K562 (cell line): ENCODE measurements around the gene BEST2. TPM values are rescaled to one million over a fixed set of nuclear protein-coding genes. Genes with fewer than 3 reads are reported as not detected.

Experiments
- CHD1 ChIP-seq: fragments of 200-600 bp; sonication (generic); IDR thresholded peaks from one replicate; pipeline ENCODE4 v1.6.1; 2012; ENCODE audit warnings: mild to moderate bottlenecking, moderate library complexity, low read length, inconsistent platforms
- CREM ChIP-seq: IDR thresholded peaks from 2 replicates; pipeline ENCODE4 v1.6.1; 2014; ENCODE audit warnings: antibody characterized with exemption, low read depth
- CTBP1 ChIP-seq: fragments of 450-650 bp; IDR thresholded peaks from 2 replicates; pipeline ENCODE4 v1.6.1; 2016; ENCODE audit warnings: borderline replicate concordance
- HDAC1 ChIP-seq, 2 experiments: fragments of 450-650 bp; IDR thresholded peaks; 2 replicates each; pipeline ENCODE4 v1.6.1; 2016 to 2017; ENCODE audit warnings: inconsistent platforms in 1 of 2, mild to moderate bottlenecking in 1 of 2, moderate library complexity in 1 of 2
- KHSRP ChIP-seq: fragments of 450-650 bp; IDR thresholded peaks from 2 replicates; pipeline ENCODE4 v1.6.1; 2017
- MEIS2 ChIP-seq: fragments of 450-650 bp; IDR thresholded peaks from 2 replicates; pipeline ENCODE4 v1.6.1; 2014; ENCODE audit warnings: mild to moderate bottlenecking; ENCODE audit not compliant: partially characterized antibody
- NFIC ChIP-seq: fragments of 450-650 bp; IDR thresholded peaks from 2 replicates; pipeline ENCODE4 v1.6.1; 2017; ENCODE audit warnings: mild to moderate bottlenecking, inconsistent platforms
- NR3C1 ChIP-seq: sonication (generic); formaldehyde crosslinking; IDR thresholded peaks from 2 replicates; pipeline ENCODE4 v1.8.1; 2022; ENCODE audit warnings: missing genetic modification reagents
- PHB2 ChIP-seq: fragments of 450-650 bp; IDR thresholded peaks from 2 replicates; pipeline ENCODE4 v1.6.1; 2017; ENCODE audit warnings: low read depth
- SMAD4 ChIP-seq: fragments of 250-450 bp; sonication (Bioruptor Pico); conservative IDR thresholded peaks from 2 replicates; pipeline ENCODE4 v1.8.0; 2021; ENCODE audit warnings: inconsistent platforms, mild to moderate bottlenecking, moderate library complexity
- SOX6 ChIP-seq: fragments of 450-650 bp; IDR thresholded peaks from 2 replicates; pipeline ENCODE4 v1.6.1; 2014; ENCODE audit warnings: mild to moderate bottlenecking
- TAF1 ChIP-seq: IDR thresholded peaks from 2 replicates; pipeline ENCODE4 v1.6.1; 2011; ENCODE audit warnings: mild to moderate bottlenecking, low read length, moderate library complexity; ENCODE audit not compliant: insufficient read depth, control insufficient read depth, severe bottlenecking; ENCODE audit errors: extremely low read depth
- TARDBP ChIP-seq: fragments of 450-650 bp; IDR thresholded peaks from 2 replicates; pipeline ENCODE4 v1.6.1; 2016
- TEAD1 ChIP-seq, 2 experiments: fragments of 450-650 bp in 1 of 2; sonication (generic) in 1 of 2; formaldehyde crosslinking; IDR thresholded peaks; 2 replicates each; pipeline versions ENCODE4 v1.4.0 to v1.8.0; 2020 to 2022; ENCODE audit warnings: mild to moderate bottlenecking in 2 of 2, missing genetic modification reagents in 1 of 2
- ZNF354B ChIP-seq: fragments of 250-450 bp; sonication (Bioruptor Pico); IDR thresholded peaks from 2 replicates; pipeline ENCODE4 v1.4.0; 2020
- ZSCAN32 ChIP-seq: fragments of 450-650 bp; formaldehyde crosslinking; IDR thresholded peaks from 2 replicates; pipeline ENCODE4 v1.4.0; 2020; ENCODE audit warnings: mild to moderate bottlenecking, moderate library complexity
- polyA plus RNA-seq, 8 experiments: library from polyadenylated mRNA; depleted of rRNA in 4 of 8; stranded (reverse) in 5 of 8; unstranded in 3 of 8; fragments of >200 nt; fragmentation: Nextera tagmentation in 2 of 8; fragmentation: Illumina TruSeq in 1 of 8; extraction: Ambion mirVana in 2 of 8; extraction: Trizol in 1 of 8; gene quantifications; 2 replicates each; pipeline versions ENCODE4 v1.2.1 to v1.2.3, GENCODE V29; 2011 to 2014; ENCODE audit warnings: inconsistent platforms in 1 of 8, missing spikeins in 1 of 8
- total RNA-seq, 7 experiments: library from RNA; depleted of rRNA in 6 of 7; stranded (reverse); fragments of >200 nt in 6 of 7; fragmentation: Illumina TruSeq in 2 of 7; extraction: Trizol in 2 of 7; gene quantifications; 2 replicates each; pipeline versions ENCODE4 v1.2.1 to v1.2.3, GENCODE V29; 2011 to 2021; ENCODE audit warnings: low replicate concordance in 1 of 7
- TF ChIP-seq, protein P1 (sequence below): fragments of 250-450 bp; sonication (Bioruptor Pico); IDR thresholded peaks from 2 replicates; pipeline ENCODE4 v1.4.0; 2020; ENCODE audit warnings: borderline replicate concordance
- TF ChIP-seq, protein P2 (sequence below): sonication (generic); formaldehyde crosslinking; IDR thresholded peaks from 2 replicates; pipeline ENCODE4 v1.8.0; 2023; ENCODE audit warnings: mild to moderate bottlenecking, missing genetic modification reagents
- TF ChIP-seq, protein P3 (sequence below): fragments of 250-450 bp; sonication (Bioruptor Pico); IDR thresholded peaks from 2 replicates; pipeline ENCODE4 v1.8.0; 2022; ENCODE audit warnings: inconsistent platforms, mild to moderate bottlenecking, moderate library complexity, borderline replicate concordance
- TF ChIP-seq, protein P4 (sequence below): fragments of 250-450 bp; sonication (Bioruptor Pico); IDR thresholded peaks from 2 replicates; pipeline ENCODE4 v1.5.0; 2021
- TF ChIP-seq, protein P5 (sequence below): sonication (generic); formaldehyde crosslinking; IDR thresholded peaks from 2 replicates; pipeline ENCODE4 v1.8.0; 2022; ENCODE audit warnings: missing genetic modification reagents, mild to moderate bottlenecking, moderate library complexity, borderline replicate concordance

The BEST2 gene
- total and polyA plus RNA-seq, 9 of the 15 experiments (the other 6 are each of a cell fraction or from before 2014, with no cell fraction given): not detected

DNA sequence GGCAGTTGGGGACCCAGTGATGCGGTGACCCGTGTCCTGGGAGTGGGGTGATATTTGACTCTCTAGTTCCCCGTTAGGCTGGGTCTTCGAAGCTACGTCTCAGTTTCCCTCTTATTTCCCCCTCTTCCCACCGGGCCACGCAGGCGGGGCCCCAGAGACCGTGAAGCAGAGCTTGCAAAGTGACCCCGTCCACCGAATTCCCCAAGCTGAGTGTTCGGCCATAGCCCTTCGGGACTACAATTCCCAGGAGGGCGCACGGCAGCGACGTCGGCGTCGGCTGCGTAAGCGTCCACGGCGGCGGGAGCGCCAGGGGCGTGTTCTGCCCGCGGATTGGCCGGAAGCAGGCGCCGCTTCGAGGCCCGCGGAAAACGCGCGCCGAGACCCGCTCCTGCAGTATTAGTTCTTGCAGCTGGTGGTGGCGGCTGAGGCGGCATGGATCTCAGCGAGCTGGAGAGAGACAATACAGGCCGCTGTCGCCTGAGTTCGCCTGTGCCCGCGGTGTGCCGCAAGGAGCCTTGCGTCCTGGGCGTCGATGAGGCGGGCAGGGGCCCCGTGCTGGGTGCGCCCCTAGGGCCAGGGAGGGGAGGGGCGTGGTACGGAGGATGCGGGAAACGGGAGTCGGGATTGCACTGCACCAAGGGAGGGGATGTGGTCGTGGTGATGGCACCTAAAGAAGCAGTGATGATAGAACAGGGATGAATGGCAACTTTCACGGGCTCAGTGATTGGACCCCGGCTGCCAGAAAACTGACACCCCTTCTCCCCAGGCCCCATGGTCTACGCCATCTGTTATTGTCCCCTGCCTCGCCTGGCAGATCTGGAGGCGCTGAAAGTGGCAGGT, 54.9 kb downstream of the BEST2 start, which contains the start of gene RNASEH2A (continued):
- TF ChIP-seq, protein P1, sequence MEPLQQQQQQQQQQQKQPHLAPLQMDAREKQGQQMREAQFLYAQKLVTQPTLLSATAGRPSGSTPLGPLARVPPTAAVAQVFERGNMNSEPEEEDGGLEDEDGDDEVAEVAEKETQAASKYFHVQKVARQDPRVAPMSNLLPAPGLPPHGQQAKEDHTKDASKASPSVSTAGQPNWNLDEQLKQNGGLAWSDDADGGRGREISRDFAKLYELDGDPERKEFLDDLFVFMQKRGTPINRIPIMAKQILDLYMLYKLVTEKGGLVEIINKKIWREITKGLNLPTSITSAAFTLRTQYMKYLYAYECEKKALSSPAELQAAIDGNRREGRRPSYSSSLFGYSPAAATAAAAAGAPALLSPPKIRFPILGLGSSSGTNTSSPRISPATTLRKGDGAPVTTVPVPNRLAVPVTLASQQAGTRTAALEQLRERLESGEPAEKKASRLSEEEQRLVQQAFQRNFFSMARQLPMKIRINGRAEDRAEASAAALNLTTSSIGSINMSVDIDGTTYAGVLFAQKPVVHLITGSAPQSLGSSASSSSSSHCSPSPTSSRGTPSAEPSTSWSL (CRISPR knock-in tag): no peak
- TF ChIP-seq CHD1: no peak
- TF ChIP-seq, protein P2, sequence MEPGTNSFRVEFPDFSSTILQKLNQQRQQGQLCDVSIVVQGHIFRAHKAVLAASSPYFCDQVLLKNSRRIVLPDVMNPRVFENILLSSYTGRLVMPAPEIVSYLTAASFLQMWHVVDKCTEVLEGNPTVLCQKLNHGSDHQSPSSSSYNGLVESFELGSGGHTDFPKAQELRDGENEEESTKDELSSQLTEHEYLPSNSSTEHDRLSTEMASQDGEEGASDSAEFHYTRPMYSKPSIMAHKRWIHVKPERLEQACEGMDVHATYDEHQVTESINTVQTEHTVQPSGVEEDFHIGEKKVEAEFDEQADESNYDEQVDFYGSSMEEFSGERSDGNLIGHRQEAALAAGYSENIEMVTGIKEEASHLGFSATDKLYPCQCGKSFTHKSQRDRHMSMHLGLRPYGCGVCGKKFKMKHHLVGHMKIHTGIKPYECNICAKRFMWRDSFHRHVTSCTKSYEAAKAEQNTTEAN (CRISPR knock-in tag): no peak
- no peak for TF ChIP-seq KHSRP
- peak; percentile 41; the same call in 1 of the 2 replicates for TF ChIP-seq NFIC
- TF ChIP-seq, protein P3, sequence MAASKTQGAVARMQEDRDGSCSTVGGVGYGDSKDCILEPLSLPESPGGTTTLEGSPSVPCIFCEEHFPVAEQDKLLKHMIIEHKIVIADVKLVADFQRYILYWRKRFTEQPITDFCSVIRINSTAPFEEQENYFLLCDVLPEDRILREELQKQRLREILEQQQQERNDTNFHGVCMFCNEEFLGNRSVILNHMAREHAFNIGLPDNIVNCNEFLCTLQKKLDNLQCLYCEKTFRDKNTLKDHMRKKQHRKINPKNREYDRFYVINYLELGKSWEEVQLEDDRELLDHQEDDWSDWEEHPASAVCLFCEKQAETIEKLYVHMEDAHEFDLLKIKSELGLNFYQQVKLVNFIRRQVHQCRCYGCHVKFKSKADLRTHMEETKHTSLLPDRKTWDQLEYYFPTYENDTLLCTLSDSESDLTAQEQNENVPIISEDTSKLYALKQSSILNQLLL: no peak
- no peak for TF ChIP-seq ZSCAN32
- TF ChIP-seq TARDBP: no peak
- no peak for TF ChIP-seq TEAD1 (CRISPR knock-in tag; IDR thresholded peaks at IDR 0.05)
- TF ChIP-seq HDAC1 (IDR thresholded peaks at IDR 0.05): peak in 1 of 2 experiments; percentile 98; a peak in 2 of 4 replicates
- TF ChIP-seq SOX6: no peak
- TF ChIP-seq, protein P4, sequence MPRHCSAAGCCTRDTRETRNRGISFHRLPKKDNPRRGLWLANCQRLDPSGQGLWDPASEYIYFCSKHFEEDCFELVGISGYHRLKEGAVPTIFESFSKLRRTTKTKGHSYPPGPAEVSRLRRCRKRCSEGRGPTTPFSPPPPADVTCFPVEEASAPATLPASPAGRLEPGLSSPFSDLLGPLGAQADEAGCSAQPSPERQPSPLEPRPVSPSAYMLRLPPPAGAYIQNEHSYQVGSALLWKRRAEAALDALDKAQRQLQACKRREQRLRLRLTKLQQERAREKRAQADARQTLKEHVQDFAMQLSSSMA (CRISPR knock-in tag): no peak
- TF ChIP-seq NR3C1: no peak
- TF ChIP-seq, protein P5, sequence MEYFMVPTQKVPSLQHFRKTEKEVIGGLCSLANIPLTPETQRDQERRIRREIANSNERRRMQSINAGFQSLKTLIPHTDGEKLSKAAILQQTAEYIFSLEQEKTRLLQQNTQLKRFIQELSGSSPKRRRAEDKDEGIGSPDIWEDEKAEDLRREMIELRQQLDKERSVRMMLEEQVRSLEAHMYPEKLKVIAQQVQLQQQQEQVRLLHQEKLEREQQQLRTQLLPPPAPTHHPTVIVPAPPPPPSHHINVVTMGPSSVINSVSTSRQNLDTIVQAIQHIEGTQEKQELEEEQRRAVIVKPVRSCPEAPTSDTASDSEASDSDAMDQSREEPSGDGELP (CRISPR knock-in tag): peak; percentile 98
- TF ChIP-seq PHB2: no peak
- peak; percentile 57 for TF ChIP-seq TAF1
- TF ChIP-seq CTBP1: peak; percentile 92
- peak; percentile 97 for TF ChIP-seq CREM
- TF ChIP-seq ZNF354B (CRISPR knock-in tag): no peak
- no peak for TF ChIP-seq MEIS2
- TF ChIP-seq SMAD4: 0 out of 2 replicates have a peak, but pooled peaks have one; percentile 42
